ENCODE data around the gene TMEM81.

Gene TMEM81

DNA sequence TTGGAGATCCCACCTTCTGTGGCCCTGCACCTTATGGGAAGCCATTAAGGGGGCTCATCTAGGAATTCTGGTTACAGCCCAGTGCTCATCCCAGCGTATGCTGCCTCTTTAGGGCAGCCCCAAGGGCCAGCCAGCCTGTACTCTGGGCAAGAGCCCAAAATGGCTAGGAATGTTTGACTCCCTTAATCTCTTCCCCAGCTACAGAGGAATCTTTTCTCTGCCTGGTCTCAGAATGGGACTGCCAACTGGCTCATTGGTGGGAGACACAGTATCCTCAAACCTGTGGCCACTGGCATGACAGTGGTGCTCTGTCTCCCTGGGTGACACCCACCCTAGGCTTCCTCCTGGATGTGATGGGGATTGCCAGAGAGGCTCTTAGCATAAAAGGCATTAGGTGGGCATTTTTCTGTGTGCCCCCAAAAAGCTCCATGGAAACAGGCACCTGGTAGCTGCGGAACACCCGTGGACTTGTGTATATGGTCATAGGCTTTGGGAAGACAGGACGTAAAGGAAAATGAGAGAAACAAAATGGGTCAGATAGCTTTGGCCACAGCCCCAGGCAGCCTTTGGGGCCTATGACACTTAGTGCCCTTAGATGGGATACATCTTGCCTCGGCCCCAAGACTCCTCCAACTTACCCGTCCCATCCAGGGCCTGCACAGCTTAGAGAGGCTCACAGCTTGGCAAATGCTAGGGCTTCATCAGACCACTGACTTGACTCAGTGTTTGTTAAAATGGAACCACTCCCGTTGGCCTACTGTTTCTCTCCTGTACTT, 6.9 kb downstream of the TMEM81 start:
- DNase-seq (ENCODE audit: low read depth, low spot score) = no peak

DNA sequence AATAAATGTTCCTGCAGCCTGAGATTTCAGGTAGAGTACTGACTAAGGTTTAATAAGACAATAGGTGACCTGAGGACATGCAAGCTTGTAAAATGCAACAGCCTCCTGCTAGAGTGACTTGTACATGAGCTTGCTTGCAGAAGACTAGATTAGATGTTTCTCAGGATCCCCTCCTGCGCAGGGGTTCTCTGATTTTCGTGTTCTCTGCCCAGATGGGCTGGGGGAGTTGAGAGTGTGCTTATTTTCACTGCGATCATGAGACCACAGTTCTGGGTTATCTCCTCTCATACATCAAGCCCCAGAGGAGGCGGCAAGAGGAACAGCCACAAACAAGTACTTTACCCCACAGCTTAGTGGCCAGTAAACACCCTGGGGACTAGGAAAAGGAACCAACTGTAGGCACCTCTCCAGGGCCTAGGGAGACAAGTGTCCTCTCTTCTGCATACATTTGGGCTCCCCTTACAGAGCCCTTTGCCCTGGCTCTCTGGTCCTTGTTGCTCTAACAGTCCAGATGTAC, 8.0 kb downstream of the TMEM81 start:
- no peak for DNase-seq (ENCODE audit: low read depth, low spot score)

DNA sequence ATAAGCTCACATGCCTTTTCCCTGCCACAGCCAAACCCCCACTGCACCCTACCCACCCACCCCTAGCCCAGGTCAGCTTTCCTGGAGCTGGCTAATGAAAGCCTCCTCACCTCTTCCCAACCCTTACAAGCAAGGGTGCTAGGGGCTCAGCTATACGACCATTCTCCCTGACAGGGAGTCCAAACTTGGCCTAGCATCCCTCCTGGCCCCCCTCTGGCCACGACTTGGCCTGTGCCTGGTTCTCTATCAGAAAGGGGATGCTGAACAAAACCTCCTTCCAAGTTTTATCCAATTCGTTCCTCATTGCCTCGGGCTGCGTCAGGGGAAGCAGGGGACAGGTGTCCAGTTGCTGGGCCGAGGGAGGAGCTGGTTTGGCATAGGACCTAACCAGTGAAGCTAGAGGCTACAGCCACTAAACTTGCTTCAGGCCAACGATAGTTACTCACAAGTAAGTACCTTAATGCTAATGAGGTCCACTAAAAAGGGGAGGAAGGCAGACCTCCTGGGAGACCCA, 8.6 kb downstream of the TMEM81 start:
- no peak for DNase-seq (ENCODE audit: low read depth, low spot score)

DNA sequence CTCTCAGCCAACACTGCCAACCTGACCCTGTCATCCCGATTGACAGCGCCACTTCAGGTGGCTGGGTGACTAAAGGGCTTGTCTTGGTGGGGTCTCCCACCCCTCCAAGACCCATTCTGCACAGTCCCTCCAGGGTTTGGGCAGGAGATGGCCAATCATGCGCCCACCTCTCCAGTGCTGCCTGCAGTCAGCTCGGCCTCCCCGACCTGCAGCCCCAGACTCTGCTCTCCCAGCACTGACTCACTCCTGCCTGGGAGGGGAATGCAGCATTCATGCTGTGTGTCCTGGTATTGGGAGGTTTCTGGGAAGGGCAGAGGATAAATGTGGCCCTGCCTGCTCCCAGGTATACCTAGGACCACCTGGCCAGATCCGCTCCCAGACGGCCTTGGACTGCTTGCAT, 9.7 kb downstream of the TMEM81 start:
- DNase-seq (ENCODE audit: low read depth, low spot score) = no peak

DNA sequence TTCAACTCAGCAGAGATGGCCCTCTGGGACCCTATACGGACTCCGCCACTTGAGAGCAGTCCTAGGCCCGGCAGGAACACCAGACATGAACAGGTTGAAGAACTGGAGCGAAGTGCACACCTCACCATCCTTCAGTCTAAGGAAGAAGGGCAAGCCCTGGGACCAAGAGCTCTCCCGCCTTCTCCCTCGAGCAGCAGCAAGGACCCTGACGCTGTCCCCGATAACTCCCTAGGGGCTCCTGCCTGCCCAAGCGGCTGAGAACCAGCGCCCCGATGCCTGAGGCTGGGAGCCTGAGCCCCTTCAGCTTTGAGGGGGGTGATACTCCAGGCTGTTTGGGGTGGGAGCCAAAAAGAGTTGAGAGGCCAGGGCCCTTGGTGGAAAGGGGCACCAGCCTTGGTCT, 10.2 kb downstream of the TMEM81 start:
- DNase-seq (ENCODE audit: low read depth, low spot score) = no peak

DNA sequence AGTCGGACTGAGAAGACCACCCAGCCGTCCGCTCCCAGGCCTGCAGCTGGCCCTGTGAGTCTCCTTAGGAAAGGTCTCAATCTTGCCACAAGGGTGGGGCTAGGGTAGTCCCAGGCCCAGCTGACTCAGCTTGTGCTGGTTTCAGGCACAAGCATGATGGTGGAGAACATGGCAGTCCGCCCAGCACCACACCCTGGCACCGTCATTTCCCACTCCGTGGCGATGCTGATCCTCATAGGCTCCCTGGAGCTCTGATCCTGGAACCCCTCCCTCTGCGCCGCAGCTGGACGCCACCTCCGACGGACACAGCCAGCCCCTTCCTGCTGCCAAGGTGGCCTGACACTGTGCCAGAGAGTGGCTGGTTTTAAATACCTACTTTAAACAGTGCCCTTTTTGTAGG, 10.7 kb downstream of the TMEM81 start:
- no peak for DNase-seq (ENCODE audit: low read depth, low spot score)

DNA sequence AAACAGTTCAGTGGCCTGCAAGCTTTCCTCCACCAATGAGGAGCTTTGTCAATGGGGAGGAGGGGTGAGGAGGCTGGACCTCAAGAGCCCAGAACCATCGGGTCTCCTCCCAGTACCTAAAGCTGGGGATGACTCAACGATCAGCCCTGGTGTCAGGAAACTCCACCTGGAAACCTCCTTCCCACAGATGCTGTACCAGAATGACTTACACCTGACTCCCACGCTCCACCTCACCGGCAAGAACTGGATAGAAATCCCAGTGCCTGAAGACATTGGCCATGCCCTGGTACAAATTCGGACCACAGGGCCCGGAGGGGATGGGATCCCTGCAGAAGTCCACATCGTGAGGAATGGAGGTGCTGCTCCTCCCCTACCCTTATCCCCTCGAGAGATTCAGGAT, 11.4 kb downstream of the TMEM81 start:
- no peak for DNase-seq (ENCODE audit: low read depth, low spot score)

DNA sequence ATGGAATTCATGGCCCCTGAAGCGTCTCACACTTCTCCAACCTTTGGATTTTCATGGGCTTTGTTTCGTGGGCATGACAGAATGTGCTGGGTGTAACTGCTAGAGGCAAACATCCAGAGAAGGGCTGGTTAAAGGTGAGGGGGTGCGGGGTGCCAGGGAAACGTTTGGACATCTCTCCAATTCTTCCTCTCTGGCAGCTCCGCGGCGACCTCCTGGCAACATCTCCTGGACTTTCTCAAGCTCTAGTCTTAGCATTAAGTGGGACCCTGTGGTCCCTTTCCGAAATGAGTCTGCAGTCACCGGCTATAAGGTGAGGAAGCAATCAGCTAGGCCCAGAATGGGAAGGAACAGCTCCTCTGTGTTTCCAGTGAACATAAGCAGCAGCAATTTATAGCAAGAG, 12.0 kb downstream of the TMEM81 start:
- no peak for DNase-seq (ENCODE audit: low read depth, low spot score)

DNA sequence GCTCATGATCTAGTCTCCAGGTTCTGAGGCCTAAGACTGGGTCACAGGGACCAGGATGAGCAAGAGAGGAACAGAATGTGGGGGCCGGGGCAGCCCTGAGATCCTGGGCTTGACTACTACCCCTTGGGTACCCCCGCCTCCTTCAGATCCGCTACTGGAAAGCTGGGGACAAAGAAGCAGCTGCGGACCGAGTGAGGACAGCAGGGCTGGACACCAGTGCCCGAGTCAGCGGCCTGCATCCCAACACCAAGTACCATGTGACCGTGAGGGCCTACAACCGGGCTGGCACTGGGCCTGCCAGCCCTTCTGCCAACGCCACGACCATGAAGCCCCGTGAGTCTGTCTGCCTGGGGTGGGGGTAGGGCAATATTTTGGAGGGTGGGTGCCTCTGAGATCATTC, 12.5 kb downstream of the TMEM81 start:
- DNase-seq (ENCODE audit: low read depth, low spot score) = no peak

DNA sequence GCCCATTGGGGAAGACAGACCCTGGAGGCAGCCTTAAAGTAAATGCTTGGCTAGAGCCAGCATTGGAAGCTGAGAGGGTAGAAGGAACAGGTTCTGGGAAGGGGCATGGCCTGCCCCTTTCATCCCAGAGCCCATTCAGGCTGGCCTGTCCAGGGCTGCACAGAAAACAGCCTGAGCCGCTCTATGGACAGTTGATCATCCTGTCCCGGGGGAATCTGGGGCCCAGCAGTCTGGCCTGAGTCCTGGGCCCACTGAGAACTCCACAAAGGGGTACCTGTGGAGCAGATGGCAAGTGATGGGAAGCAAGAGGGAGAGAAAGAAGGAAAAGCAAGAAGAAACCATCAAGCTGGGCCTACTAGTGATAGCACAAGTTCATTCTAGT, 13.2 kb downstream of the TMEM81 start:
- no peak for DNase-seq (ENCODE audit: low read depth, low spot score)

DNA sequence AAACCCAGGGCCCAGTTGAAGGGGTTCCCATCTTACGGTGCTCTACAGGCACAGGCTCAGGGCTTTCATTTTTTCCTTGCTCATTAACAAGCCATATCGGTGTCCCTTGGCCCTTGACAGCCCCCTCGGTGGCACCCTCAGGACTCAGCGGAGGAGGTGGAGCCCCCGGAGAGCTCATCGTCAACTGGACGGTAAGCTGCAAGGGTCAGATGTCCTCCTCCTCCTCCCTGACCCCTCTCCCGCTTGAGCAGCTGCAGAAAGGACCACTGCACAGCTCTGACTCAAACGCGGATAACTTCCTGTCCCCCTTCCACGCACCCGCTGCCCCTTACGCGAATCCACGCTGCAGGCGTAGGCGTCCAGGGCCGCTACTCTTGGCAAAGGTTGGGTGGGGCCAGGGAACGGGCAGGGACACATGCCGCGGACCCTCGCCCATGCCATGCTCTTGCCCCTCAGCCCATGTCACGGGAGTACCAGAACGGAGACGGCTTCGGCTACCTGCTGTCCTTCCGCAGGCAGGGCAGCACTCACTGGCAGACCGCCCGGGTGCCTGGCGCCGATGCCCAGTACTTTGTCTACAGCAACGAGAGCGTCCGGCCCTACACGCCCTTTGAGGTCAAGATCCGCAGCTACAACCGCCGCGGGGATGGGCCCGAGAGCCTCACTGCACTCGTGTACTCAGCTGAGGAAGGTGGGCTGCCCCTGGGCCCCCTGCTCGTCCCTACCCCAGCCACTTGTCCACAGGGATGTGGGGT, 14.7 kb downstream of the TMEM81 start:
- DNase-seq (ENCODE audit: low read depth, low spot score) = no peak

DNA sequence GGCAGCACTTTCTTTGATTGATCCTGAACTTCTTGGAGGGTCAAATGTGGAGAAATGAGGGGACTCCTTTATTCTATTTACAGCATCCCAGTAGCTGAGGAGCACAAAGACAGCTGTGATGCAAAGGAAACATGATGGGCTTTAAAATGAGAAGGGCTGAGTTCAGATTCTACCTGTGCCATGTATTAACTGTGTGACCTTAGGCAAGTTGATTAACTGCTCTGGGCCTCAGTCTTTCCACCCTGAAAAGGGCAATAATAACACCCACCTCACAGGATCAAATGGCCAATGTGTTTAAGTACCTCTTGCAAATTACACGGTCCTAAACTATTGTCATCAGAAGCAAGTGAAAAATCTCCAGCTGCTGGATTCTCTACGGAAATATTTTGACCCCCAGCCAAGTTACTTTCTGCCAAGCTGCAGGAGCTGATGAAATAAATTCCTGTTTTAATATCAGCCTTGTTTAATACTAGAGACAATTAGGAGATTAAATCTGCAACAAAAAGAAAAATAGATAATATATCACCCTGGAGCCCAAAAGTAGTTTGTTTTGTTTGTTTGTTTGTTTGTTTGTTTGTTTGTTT, 15.7 kb downstream of the TMEM81 start:
- no peak for DNase-seq (ENCODE audit: low read depth, low spot score)

DNA sequence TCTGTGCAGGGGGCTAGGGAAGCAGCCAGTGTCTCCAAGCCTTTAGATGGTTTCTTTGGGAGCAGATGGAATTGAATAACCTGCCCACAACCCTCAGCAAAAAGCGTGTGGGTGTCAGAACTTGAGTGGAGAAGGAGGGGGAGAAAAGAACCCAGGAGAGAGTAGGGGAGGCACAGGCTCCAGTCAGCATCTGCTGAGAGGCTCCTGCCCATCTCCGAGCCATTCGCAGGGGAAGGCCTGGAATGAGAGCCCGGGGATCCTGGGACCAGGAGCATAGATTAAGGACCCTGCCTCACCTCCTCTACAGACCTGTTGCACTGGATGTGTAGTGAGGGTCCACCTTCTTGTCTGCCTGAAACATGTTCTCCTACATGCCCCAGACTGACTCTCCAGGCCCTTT, 16.3 kb downstream of the TMEM81 start:
- no peak for DNase-seq (ENCODE audit: low read depth, low spot score)

DNA sequence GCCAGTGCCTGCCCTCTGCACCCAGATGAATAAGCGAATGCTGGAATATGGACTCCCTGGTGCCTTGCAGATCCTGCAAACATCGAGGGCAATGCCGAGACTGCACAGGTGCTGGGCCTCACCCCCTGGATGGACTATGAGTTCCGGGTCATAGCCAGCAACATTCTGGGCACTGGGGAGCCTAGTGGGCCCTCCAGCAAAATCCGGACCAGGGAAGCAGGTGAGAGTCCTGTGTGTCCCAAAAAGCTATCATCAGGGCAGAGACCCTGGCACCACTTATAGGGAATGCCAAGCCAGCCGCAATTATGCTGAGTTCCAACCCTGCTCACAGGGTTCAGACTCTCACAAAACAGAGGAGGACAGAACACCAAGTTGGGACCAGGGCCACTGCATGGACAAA, 17.2 kb downstream of the TMEM81 start:
- DNase-seq (ENCODE audit: low read depth, low spot score) = no peak

DNA sequence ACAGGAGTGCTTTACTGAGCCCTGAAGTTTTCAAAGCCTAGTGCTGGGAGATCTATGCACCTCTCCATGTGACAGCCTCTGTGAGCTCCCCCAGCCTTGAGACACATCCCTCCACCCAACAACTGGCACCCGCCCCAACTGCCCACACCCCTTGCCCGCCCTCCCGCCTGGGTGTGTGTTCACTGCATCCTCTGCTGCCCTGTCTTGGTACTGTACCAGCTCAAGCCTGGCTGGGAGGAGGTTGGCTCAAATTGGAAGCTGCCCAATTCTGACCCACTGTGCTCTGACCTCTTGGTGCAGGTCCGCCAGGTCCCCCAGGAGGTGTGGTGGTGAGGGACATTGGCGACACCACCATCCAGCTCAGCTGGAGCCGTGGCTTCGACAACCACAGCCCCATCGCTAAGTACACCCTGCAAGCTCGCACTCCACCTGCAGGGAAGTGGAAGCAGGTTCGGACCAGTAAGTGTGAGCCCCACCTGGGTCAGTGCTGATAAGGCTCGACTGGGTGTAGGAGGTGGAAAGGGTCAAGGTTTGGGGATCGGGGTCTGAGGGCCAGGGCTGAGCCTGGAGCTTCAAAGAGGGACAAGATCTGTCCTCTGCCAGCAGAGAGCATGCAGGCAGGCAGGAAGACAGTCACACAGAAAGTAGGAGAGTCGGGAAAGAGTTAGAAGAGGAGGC, 18.0 kb downstream of the TMEM81 start:
- DNase-seq (ENCODE audit: low read depth, low spot score) = no peak

DNA sequence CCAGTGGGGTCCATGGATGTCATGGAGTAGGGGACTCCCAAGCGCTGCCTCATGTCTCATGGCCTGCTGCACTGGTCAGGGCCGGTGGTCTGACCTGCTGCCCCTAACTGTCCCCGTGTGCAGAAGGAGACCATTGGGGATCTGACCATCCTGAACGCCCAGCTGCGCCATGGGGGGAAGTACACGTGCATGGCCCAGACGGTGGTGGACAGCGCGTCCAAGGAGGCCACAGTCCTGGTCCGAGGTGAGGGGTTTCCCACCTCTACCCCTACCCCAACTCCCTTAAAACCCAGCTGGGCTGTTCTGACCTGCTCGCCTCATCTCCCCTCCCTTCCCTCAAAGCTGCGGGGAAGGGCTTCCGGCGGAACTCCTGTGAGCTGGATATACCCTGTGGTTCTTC, 18.6 kb downstream of the TMEM81 start:
- no peak for DNase-seq (ENCODE audit: low read depth, low spot score)

DNA sequence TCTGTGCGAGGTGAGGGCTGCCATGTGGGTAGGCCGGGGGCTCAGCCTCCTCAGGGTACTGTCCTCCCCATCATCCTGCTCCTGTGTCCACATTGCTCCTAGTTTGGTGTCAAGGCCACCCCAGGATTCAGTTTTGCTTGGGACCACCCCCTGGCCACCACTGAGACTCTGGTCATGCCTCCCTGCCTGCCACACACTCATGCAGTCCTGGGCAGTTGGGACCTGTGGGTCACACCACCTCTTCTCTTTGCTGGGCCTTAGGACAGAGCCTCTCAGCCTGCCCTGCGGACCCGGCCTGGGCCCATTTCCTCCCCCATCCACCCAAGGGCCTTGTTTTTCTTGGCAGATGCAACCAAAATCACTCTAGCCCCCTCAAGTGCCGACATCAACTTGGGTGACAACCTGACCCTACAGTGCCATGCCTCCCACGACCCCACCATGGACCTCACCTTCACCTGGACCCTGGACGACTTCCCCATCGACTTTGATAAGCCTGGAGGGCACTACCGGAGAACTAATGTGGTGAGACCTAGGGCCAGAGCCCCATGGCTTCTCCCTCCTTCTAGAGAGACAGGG, 19.4 kb downstream of the TMEM81 start:
- DNase-seq (ENCODE audit: low read depth, low spot score) = no peak

DNA sequence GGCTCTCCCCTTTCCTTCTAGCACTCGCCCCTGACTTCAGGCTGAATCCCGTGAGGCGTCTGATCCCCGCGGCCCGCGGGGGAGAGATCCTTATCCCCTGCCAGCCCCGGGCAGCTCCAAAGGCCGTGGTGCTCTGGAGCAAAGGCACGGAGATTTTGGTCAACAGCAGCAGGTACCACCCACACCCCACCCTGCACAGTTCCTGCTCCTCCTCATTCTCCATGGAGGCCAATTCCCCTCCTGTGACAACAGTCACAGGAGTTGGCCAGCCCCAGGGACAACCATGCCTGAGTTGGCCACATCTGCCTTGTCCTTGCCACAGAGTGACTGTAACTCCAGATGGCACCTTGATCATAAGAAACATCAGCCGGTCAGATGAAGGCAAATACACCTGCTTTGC, 20.0 kb downstream of the TMEM81 start:
- no peak for DNase-seq (ENCODE audit: low read depth, low spot score)

DNA sequence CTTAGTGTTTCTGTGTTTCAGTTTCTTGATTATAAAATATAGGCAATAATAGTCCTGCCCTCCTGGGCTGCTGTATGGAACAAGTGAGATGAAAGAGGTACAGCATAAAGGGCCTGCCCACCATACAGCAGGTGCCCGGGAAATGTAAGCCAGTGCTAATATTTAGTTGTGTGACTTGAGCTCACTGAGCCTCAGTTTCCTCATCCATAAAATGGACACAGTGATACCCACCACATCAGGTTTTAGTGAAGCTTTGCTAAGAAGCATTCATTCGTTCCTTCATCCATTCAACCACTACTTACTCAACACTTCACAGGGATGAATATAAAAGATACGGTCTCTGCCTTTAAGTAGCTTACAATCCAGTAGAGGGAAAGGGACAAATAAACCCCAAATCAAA, 21.4 kb downstream of the TMEM81 start:
- DNase-seq (ENCODE audit: low read depth, low spot score) = no peak

DNA sequence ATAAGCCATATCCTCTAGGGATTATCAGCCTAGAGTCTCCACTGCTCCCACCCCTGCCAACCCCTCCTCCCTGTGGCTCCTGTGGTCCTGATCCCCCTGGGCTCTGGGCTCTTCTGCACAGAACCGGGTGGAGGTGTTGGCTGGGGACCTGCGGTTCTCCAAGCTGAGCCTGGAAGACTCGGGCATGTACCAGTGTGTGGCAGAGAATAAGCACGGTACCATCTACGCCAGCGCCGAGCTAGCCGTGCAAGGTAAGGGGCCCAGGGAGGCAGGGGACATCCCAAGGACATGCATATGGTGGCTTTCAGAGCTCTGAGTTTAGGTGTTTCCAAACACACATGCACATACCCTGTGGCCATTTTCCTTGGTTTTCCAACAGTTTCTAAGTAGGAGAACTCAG, 21.9 kb downstream of the TMEM81 start:
- DNase-seq (ENCODE audit: low read depth, low spot score) = no peak

DNA sequence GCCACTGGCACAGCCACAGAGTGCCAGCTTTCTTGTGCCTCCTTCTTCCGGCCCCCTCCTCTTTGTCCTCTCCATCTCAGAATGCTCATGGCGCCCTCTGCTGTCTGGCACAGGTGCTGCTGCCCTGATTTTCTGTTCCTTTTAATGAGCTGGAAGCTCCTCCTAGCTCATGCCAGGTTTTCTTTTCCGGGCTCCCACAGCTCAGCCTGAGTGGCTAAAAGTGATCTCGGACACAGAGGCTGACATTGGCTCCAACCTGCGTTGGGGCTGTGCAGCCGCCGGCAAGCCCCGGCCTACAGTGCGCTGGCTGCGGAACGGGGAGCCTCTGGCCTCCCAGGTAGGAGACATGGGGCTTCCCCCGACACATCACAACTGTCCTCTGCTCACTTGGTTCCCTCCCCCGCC, 22.6 kb downstream of the TMEM81 start:
- DNase-seq (ENCODE audit: low read depth, low spot score) = peak; percentile 37

DNA sequence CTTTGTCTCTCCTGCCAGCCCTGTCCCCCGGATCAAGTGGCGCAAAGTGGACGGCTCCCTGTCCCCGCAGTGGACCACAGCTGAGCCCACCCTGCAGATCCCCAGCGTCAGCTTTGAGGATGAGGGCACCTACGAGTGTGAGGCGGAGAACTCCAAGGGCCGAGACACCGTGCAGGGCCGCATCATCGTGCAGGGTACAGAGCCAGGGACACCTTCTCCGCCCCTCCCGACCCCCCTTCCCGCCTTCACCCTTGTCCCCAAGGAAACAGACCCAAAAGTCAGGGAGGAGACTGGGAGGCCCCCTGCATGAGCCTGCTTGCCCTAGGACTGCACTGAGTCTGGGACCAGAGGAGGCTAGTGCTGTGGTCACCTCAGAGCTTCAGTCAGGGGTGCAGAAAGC, 23.0 kb downstream of the TMEM81 start:
- DNase-seq (ENCODE audit: low read depth, low spot score) = no peak
